NCI-H1436 treated with DMSO at 0.1 percent for 48 hours (cell line): ENCODE measurements around the gene NUDT13.

Source experiments
- DNase-seq: peaks from one replicate; lab custom pipeline; 2025; lab: John Stamatoyannopoulos, UW

Gene NUDT13

GRCh38 chr10:73163096-73163495, 52.8 kb downstream of the NUDT13 start:
- no peak for DNase-seq

DNA sequence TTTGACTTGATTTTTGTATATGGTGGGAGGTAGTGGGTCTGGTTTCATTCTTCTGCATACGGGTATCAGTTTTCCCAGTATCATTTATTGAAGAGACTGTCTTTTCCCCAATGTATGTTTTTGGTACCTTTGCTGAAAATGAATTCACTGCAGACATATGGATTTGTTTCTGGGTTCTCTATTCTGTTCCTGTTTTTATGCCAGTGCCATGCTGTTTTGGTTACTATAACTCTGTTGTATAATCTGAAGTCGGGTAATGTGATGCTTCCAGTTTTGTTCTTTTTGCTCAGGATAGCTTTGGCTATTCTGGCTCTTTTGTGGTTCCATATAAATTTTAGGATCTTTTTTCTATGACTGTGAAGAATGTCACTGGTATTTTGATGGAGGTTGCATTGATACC, 56.7 kb downstream of the NUDT13 start:
- DNase-seq, result no peak

DNA sequence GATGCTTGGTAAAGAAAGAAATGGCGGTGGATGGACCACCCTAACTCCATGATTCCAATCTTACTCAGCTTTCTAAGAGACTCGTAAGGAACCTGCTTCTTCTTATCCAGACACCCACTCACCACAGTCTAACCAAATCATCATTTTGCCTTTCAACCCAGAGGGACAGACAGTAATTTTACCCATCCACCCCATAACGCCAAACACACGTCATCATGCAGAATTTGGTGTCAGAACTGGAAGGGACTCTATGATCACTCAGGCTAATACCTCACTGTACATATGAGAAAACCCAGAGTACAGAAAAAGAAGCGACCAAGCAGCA, 57.2 kb downstream of the NUDT13 start:
- DNase-seq, result no peak

GRCh38 chr10:73167783-73168464, 57.7 kb downstream of the NUDT13 start, which contains the start of the genes ECD and FAM149B1:
ECD (minus strand) TSS chr10:73168008; CDS start chr10:73163937, 4,071 bp downstream.
FAM149B1 (plus strand) TSS chr10:73168119; CDS start chr10:73168340, 221 bp downstream.
- peak; percentile 30 for DNase-seq

DNA sequence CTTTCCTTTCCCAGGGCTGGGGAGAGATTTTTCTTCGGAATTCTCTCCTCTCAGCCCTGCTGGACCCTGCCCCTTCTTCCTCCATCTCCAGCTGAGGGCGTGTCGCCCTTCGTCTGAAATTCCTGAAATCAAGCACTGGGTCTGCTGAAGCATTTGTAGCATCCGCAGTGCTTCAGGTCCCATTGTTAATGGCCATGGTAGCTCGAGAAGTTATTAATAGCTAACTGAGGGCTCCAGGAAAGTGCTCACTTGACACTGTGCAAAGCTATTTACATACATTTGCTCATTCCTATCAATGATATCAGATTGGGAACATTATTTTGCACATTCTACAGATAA, 58.2 kb downstream of the NUDT13 start:
- no peak for DNase-seq

- DNase-seq, result no peak
Observed at GRCh38 chr10:73169320-73169719, 59.1 kb downstream of the NUDT13 start.

- no peak for DNase-seq
Observed at GRCh38 chr10:73172867-73173266, 62.6 kb downstream of the NUDT13 start.

GRCh38 chr10:73174148-73174925, 64.1 kb downstream of the NUDT13 start:
- DNase-seq, result no peak
